AG04450 (cell line): ENCODE data around the gene MUCL3. TPM values are rescaled to one million over a fixed set of nuclear protein-coding genes. Genes with fewer than 3 reads are reported as not detected.
"Not testable (repeated sequence)": the region's sequence is repeated elsewhere in the genome, so short reads cannot be mapped to it uniquely, and the experiment has no call there.

ENCODE experiments used
- CTCF ChIA-PET: fragments of 300-600, 350-600 bp; formaldehyde crosslinking; extraction: SDS; loops from one replicate; lab custom pipeline; 2022; ENCODE audit warnings: antibody characterized with exemption, inconsistent platforms; lab: Charles Lee
- POLR2A ChIA-PET: fragments of 350-600 bp; formaldehyde crosslinking; extraction: SDS; loops from one replicate; lab custom pipeline; 2021; ENCODE audit warnings: antibody characterized with exemption, inconsistent platforms; lab: Yijun Ruan, JAX
- DNase-seq: peaks from one replicate; pipeline ENCODE4 v3.0.0-alpha.2; 2011; ENCODE audit warnings: low read depth, low spot score
- H3K27ac ChIP-seq: one replicate; pipeline ENCODE4 v1.5.1; 2012; ENCODE audit warnings: low read depth, low read length, control low read depth
- H3K27me3 ChIP-seq: one replicate; pipeline ENCODE4 v1.6.0; 2012; ENCODE audit warnings: low read length; ENCODE audit not compliant: control insufficient read depth, insufficient read depth
- H3K4me3 ChIP-seq: 2 replicates; pipeline ENCODE4 v1.5.1; 2011; ENCODE audit warnings: mild to moderate bottlenecking, low read depth, low read length, control low read depth
- H3K9me3 ChIP-seq: 2 replicates; pipeline ENCODE4 v1.5.1; 2012; ENCODE audit warnings: low read length; ENCODE audit not compliant: control insufficient read depth, insufficient read depth
- polyA plus RNA-seq: library from polyadenylated mRNA; depleted of rRNA; stranded (reverse); fragments of >200 nt; gene quantifications from 2 replicates; pipeline ENCODE4 v1.2.3, GENCODE V29; 2011
- TF ChIP-seq, protein P1 (sequence below): IDR thresholded peaks from 2 replicates; pipeline ENCODE4 v1.5.1; 2011; ENCODE audit warnings: low read depth, low read length, control low read depth, inconsistent platforms

Gene MUCL3
- polyA plus RNA-seq, 1 experiment: not detected

GRCh38 chr6:30991891-30992290, 51.1 kb downstream of the MUCL3 start:
- TF ChIP-seq, protein P1, sequence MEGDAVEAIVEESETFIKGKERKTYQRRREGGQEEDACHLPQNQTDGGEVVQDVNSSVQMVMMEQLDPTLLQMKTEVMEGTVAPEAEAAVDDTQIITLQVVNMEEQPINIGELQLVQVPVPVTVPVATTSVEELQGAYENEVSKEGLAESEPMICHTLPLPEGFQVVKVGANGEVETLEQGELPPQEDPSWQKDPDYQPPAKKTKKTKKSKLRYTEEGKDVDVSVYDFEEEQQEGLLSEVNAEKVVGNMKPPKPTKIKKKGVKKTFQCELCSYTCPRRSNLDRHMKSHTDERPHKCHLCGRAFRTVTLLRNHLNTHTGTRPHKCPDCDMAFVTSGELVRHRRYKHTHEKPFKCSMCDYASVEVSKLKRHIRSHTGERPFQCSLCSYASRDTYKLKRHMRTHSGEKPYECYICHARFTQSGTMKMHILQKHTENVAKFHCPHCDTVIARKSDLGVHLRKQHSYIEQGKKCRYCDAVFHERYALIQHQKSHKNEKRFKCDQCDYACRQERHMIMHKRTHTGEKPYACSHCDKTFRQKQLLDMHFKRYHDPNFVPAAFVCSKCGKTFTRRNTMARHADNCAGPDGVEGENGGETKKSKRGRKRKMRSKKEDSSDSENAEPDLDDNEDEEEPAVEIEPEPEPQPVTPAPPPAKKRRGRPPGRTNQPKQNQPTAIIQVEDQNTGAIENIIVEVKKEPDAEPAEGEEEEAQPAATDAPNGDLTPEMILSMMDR: no peak
- H3K4me3 ChIP-seq: no peak overlapping the region
- H3K27ac ChIP-seq: no peak overlapping the region
- peaks cover 9% of the 10 kb centered on the region for H3K27me3 ChIP-seq
- DNase-seq: no peak
- H3K9me3 ChIP-seq: no peaks in the 10 kb centered on the region; the same call in 1 of the 2 replicates
- ChIA-PET POLR2A (interaction anchor here (0.6 kb wide), 1 partner anchor 36 kb away, joined by 3 read pairs; no protein-coding TSS in a partner anchor), CTCF (interaction anchor here (0.7 to 1.3 kb wide), 2 partner anchors 79 to 376 kb away, joined by 3 read pairs; no protein-coding TSS in a partner anchor)

DNA sequence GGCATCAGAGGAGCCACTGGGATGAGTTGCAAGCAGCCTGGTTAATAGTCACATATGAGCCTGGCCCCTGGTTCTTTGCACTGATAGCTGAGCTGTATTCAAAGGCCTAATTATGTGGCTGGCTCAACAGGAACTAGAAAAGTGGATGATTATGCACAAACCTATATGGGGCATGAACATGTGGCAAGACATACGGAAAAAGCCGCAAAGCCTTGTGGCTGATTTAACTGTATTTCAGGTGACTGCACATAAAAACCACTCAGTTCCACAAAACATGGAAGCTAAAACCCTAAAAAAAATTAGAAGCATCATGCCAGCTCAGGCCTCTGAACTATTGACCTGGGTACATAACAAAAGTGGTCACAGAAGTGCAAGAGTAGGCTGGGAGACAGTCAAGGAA, 56.5 kb downstream of the MUCL3 start:
- no peak for DNase-seq
- Histone ChIP-seq H3K4me3 (no peak overlapping the region), H3K27ac (no peak overlapping the region), H3K27me3 (peaks cover 3% of the 10 kb centered on the region), H3K9me3 (no peaks in the 10 kb centered on the region; the same call in 1 of the 2 replicates)
- ChIA-PET CTCF (no interaction called here), POLR2A (no interaction called here)
- TF ChIP-seq, protein P1: no peak

- peaks cover 3% of the 10 kb centered on the region for H3K27me3 ChIP-seq
- no peak for DNase-seq
- ChIA-PET CTCF (no interaction called here), POLR2A (no interaction called here)
- H3K9me3 ChIP-seq: no peaks in the 10 kb centered on the region; the same call in 1 of the 2 replicates
- no peak overlapping the region for H3K4me3 ChIP-seq
- TF ChIP-seq, protein P1: no peak
- H3K27ac ChIP-seq: no peak overlapping the region
Observed at GRCh38 chr6:30998785-30999184, 58.0 kb downstream of the MUCL3 start.

- H3K27me3 ChIP-seq, H3K4me3 ChIP-seq, H3K27ac ChIP-seq, DNase-seq, CTCF ChIA-PET, H3K9me3 ChIP-seq: not testable (repeated sequence)
- POLR2A ChIA-PET: interaction anchor here (0.7 kb wide), 1 partner anchor 93 kb away, joined by 3 read pairs; no protein-coding TSS in a partner anchor
Observed at GRCh38 chr6:31000067-31000860, 59.5 kb downstream of the MUCL3 start.

DNA sequence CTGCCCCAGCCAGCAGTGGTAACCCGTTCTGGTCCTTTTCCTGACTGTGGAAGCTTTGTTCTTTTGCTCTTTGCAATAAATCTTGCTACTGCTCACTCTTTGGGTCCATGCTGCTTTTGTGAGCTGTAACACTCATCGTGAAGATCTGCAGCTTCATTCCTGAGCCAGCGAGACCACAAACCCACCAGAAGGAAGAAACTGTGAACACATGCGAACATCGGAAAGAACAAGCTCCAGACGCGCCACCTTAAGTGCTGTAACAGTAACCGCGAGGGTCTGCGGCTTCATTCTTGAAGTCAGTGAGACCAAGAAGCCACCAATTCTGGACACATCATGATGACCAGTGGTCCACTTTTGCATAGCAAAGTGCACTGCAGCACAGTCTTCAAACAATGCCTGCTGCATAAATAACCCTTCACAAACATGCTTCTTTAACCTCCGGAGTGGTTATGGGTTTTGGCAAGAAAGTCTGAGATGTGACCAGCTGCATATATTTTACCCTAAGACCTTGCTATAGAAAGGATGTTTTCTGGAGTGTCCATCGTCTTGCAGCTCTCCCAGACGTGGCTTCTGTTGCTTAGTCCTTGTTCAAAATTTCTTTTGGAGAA, 60.6 kb downstream of the MUCL3 start:
- no peak for DNase-seq
- POLR2A ChIA-PET: interaction anchor here (0.7 kb wide), 1 partner anchor 94 kb away, joined by 3 read pairs; no protein-coding TSS in a partner anchor
- H3K27ac ChIP-seq: no peak overlapping the region
- no peaks in the 10 kb centered on the region for H3K9me3 ChIP-seq
- CTCF ChIA-PET: no interaction called here
- peaks cover 3% of the 10 kb centered on the region for H3K27me3 ChIP-seq
- TF ChIP-seq, protein P1: no peak
- no peak overlapping the region for H3K4me3 ChIP-seq
